ENCODE data around the gene FAF2.

FAF2 gene

GRCh38 chr5:176530983-176531901 is 83.1 kb downstream of the FAF2 start:
- Histone ChIP-seq H3K9me3 (ENCODE audit: severe bottlenecking) (no peaks in the 10 kb centered on the region), H3K27me3 (ENCODE audit: insufficient read depth, poor library complexity, severe bottlenecking) (no peaks in the 10 kb centered on the region), H3K4me1 (ENCODE audit: insufficient read depth, poor library complexity, severe bottlenecking) (peaks cover 22% of the 10 kb centered on the region), H3K27ac (ENCODE audit: poor library complexity, severe bottlenecking) (no peak overlapping the region), H3K36me3 (ENCODE audit: low read depth) (peaks cover 50% of the 10 kb centered on the region), H3K4me3 (ENCODE audit: severe bottlenecking) (no peak overlapping the region)
- DNase-seq (ENCODE audit: low spot score) (no peak), ATAC-seq (ENCODE audit: low read depth) (0 out of 3 replicates have a peak, but pooled peaks have one; percentile 6)
- TF ChIP-seq CTCF (IDR thresholded peaks at IDR 0.05; ENCODE audit: poor library complexity, severe bottlenecking) = no peak

- H3K36me3 ChIP-seq (ENCODE audit: low read depth) = peaks cover 44% of the 10 kb centered on the region
- TF ChIP-seq CTCF (IDR thresholded peaks at IDR 0.05; ENCODE audit: poor library complexity, severe bottlenecking) = no peak
- no peak for DNase-seq (ENCODE audit: low spot score)
- peaks cover 22% of the 10 kb centered on the region for H3K4me1 ChIP-seq (ENCODE audit: insufficient read depth, poor library complexity, severe bottlenecking)
- no peaks in the 10 kb centered on the region for H3K27me3 ChIP-seq (ENCODE audit: insufficient read depth, poor library complexity, severe bottlenecking)
- H3K9me3 ChIP-seq (ENCODE audit: severe bottlenecking) = no peaks in the 10 kb centered on the region
- ATAC-seq (ENCODE audit: low read depth) = no peak
- H3K4me3 ChIP-seq (ENCODE audit: severe bottlenecking) = no peak overlapping the region
- H3K27ac ChIP-seq (ENCODE audit: poor library complexity, severe bottlenecking) = no peak overlapping the region
These were observed 83.8 kb downstream of the FAF2 start for GRCh38 chr5:176531902-176532493.

GRCh38 chr5:176532795-176533194 is 84.6 kb downstream of the FAF2 start:
- Histone ChIP-seq H3K9me3 (ENCODE audit: severe bottlenecking) (no peaks in the 10 kb centered on the region), H3K27ac (ENCODE audit: poor library complexity, severe bottlenecking) (peak overlapping the region; percentile 85)
- no peak for ATAC-seq (ENCODE audit: low read depth)

GRCh38 chr5:176533390-176533789 is 85.2 kb downstream of the FAF2 start:
- Histone ChIP-seq H3K36me3 (ENCODE audit: low read depth) (peaks cover 36% of the 10 kb centered on the region), H3K27me3 (ENCODE audit: insufficient read depth, poor library complexity, severe bottlenecking) (no peaks in the 10 kb centered on the region), H3K27ac (ENCODE audit: poor library complexity, severe bottlenecking) (peak overlapping the region; percentile 85), H3K9me3 (ENCODE audit: severe bottlenecking) (no peaks in the 10 kb centered on the region), H3K4me1 (ENCODE audit: insufficient read depth, poor library complexity, severe bottlenecking) (peaks cover 25% of the 10 kb centered on the region), H3K4me3 (ENCODE audit: severe bottlenecking) (no peak overlapping the region)
- DNase-seq (ENCODE audit: low spot score) = no peak
- TF ChIP-seq CTCF (IDR thresholded peaks at IDR 0.05; ENCODE audit: poor library complexity, severe bottlenecking) = no peak
- ATAC-seq (ENCODE audit: low read depth) = no peak

More at GRCh38 chr5:176532795-176533194, 84.6 kb downstream of the FAF2 start:
- Histone ChIP-seq H3K36me3 (ENCODE audit: low read depth) (peaks cover 41% of the 10 kb centered on the region), H3K4me3 (ENCODE audit: severe bottlenecking) (no peak overlapping the region), H3K4me1 (ENCODE audit: insufficient read depth, poor library complexity, severe bottlenecking) (peaks cover 22% of the 10 kb centered on the region), H3K27me3 (ENCODE audit: insufficient read depth, poor library complexity, severe bottlenecking) (no peaks in the 10 kb centered on the region)
- no peak for DNase-seq (ENCODE audit: low spot score)
- no peak for TF ChIP-seq CTCF (IDR thresholded peaks at IDR 0.05; ENCODE audit: poor library complexity, severe bottlenecking)

Data from RWPE2 (cell line).